A673 (cell line): Measurements from ENCODE around the gene FOXJ3. TPM values are rescaled to one million over a fixed set of nuclear protein-coding genes. Genes with fewer than 3 reads are reported as not detected.

Source experiments
- BruUV-seq: library from RNA; stranded (reverse); fragments of 400-500 nt; replicated peaks from 2 replicates; lab custom pipeline; 2021; lab: Mats Ljungman, UMichigan
- CTCF ChIA-PET: fragments of 300-600 bp; sonication (Branson Sonifier 250); formaldehyde crosslinking; loops from one replicate; lab custom pipeline; 2022; ENCODE audit warnings: antibody characterized with exemption; lab: Charles Lee
- POLR2A ChIA-PET: fragments of 300-600 bp; sonication (Branson Sonifier 250); formaldehyde crosslinking; loops from one replicate; lab custom pipeline; 2022; ENCODE audit warnings: antibody characterized with exemption; ENCODE audit not compliant: low non-redundant PET; lab: Charles Lee
- DNase-seq: peaks from one replicate; pipeline ENCODE4 v3.0.0-alpha.2; 2015; ENCODE audit warnings: low spot score
- H3K27ac ChIP-seq: fragments of 200-600 bp; sonication (generic); 2 replicates; pipeline ENCODE4 v1.5.1; 2016; ENCODE audit warnings: mixed run types, low read depth, mild to moderate bottlenecking, mixed read lengths, antibody characterized with exemption, low read length; ENCODE audit not compliant: poor library complexity, severe bottlenecking
- H3K27me3 ChIP-seq: fragments of 200-600 bp; sonication (generic); replicated peaks from 2 replicates; pipeline ENCODE4 v1.6.1; 2017; ENCODE audit warnings: mixed run types, low read depth, mild to moderate bottlenecking, mixed read lengths, antibody characterized with exemption, low read length; ENCODE audit not compliant: insufficient read depth, poor library complexity
- H3K36me3 ChIP-seq: fragments of 200-600 bp; sonication (generic); 2 replicates; pipeline ENCODE4 v1.6.1; 2016; ENCODE audit warnings: mixed run types, mild to moderate bottlenecking, mixed read lengths, antibody characterized with exemption, low read length; ENCODE audit not compliant: insufficient read depth, poor library complexity, severe bottlenecking
- H3K4me1 ChIP-seq: fragments of 200-600 bp; sonication (generic); 2 replicates; pipeline ENCODE4 v1.6.1; 2017; ENCODE audit warnings: mixed run types, mild to moderate bottlenecking, mixed read lengths, antibody characterized with exemption, low read length; ENCODE audit not compliant: insufficient read depth, poor library complexity, severe bottlenecking
- H3K4me3 ChIP-seq: fragments of 200-600 bp; sonication (generic); 2 replicates; pipeline ENCODE4 v1.5.1; 2016; ENCODE audit warnings: low read depth, mixed run types, mild to moderate bottlenecking, mixed read lengths, low read length; ENCODE audit not compliant: poor library complexity, severe bottlenecking
- H3K9me3 ChIP-seq: fragments of 200-600 bp; sonication (generic); 2 replicates; pipeline ENCODE4 v1.6.1; 2016; ENCODE audit warnings: mixed run types, low read depth, mild to moderate bottlenecking, mixed read lengths, antibody characterized with exemption, low read length; ENCODE audit not compliant: poor library complexity, severe bottlenecking
- EZH2 ChIP-seq: fragments of 200-600 bp; sonication (generic); IDR thresholded peaks from 2 replicates; pipeline ENCODE4 v1.6.1; 2017; ENCODE audit warnings: borderline replicate concordance, low read depth, mild to moderate bottlenecking, mixed read lengths, antibody characterized with exemption, low read length; ENCODE audit not compliant: poor library complexity, severe bottlenecking
- intact Hi-C: fragments of 100-400 bp; cut with micrococcal nuclease; formaldehyde crosslinking; loops from one replicate; pipeline ENCODE4 v1.10.0; 2022; ENCODE audit not compliant: unreplicated experiment
- total RNA-seq: library from RNA; stranded (reverse); gene quantifications from 2 replicates; pipeline ENCODE4 v1.2.3, GENCODE V29; 2021
- TF ChIP-seq, protein P1 (sequence below): fragments of 300-800, 200-600 bp; sonication (generic); conservative IDR thresholded peaks from 2 replicates; pipeline ENCODE4 v1.5.1; 2017; ENCODE audit warnings: low read depth, mild to moderate bottlenecking, antibody characterized with exemption, low read length, moderate library complexity, mixed read lengths

FOXJ3 gene
- total RNA-seq, 1 experiment from 2014 or later = 57.9 TPM

DNA sequence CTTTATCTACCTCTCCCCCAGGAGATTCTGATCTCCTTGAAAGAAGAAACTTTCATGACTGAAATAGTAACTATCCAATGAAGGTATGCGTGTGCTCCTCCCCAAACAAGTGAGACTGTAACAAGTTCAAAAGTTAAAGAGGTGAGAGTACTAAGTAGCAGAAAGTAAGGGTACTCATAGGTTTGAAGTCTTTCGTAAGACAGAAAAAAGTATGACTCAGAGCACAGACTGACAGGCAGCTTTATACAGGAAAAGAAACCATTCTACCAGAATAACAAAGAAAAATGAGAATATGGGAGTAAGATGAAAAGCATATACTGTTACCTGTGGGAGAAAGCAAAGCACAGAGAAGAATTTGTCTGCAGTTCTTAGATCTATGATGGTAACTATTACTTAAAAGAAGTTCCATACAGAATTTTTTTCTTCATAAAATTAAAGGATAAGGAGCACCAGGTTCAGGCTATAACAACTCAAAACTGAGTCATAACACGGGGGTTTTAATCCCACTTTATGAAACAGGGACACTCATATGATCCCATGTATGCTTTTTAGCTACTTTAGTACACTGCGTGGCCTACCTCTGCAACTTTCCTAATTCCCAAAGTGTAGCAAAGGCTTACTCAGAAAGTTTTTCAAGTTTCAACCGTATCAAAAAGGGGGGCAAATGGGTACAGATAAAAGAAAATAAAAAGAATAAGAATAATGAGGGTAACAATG lies 52.0 kb downstream of the FOXJ3 start:
- ChIA-PET POLR2A (no interaction called here), CTCF (no interaction called here)
- intact Hi-C loops = no loop called here
- H3K9me3 ChIP-seq = no peaks in the 10 kb centered on the region
- peaks cover 13% of the 10 kb centered on the region for H3K4me1 ChIP-seq
- no peaks in the 10 kb centered on the region for H3K27me3 ChIP-seq
- no peak for DNase-seq
- BruUV-seq = no TSS peak
- H3K4me3 ChIP-seq = no peak overlapping the region
- no peak overlapping the region for H3K27ac ChIP-seq
- peaks cover 3% of the 10 kb centered on the region for H3K36me3 ChIP-seq
- no peak for TF ChIP-seq EZH2
- TF ChIP-seq, protein P1, sequence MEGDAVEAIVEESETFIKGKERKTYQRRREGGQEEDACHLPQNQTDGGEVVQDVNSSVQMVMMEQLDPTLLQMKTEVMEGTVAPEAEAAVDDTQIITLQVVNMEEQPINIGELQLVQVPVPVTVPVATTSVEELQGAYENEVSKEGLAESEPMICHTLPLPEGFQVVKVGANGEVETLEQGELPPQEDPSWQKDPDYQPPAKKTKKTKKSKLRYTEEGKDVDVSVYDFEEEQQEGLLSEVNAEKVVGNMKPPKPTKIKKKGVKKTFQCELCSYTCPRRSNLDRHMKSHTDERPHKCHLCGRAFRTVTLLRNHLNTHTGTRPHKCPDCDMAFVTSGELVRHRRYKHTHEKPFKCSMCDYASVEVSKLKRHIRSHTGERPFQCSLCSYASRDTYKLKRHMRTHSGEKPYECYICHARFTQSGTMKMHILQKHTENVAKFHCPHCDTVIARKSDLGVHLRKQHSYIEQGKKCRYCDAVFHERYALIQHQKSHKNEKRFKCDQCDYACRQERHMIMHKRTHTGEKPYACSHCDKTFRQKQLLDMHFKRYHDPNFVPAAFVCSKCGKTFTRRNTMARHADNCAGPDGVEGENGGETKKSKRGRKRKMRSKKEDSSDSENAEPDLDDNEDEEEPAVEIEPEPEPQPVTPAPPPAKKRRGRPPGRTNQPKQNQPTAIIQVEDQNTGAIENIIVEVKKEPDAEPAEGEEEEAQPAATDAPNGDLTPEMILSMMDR = no peak

DNA sequence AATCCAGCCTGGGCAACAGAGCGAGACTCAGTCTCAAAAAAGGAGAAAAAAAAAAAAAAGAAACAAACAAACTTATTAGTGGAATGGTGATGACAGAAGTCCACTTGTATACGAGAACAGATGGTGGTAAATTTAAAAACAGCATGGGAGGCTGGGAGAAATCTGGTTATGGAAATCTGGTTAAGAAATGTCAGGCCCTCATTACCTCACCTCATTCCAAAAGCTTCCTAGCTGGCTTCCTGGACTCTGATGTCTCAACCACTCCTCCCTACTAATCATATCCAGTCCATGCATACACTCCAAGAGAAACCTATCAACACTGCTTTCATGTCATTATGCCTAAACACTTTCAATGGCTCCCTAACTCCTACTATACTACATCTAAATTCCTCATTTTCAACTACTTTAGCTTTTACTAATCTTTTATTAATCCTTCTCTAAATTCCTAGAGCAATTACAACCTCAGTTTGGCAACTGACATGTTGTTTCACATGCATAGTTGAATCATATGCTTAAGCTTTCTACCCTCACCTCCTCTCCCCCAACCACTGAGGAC lies 52.9 kb downstream of the FOXJ3 start:
- Histone ChIP-seq H3K4me3 (no peak overlapping the region), H3K27me3 (no peaks in the 10 kb centered on the region), H3K9me3 (no peaks in the 10 kb centered on the region), H3K4me1 (peaks cover 13% of the 10 kb centered on the region), H3K36me3 (peaks cover 3% of the 10 kb centered on the region), H3K27ac (no peak overlapping the region)
- TF ChIP-seq, protein P1 = no peak
- TF ChIP-seq EZH2 = no peak
- peak; percentile 3 for DNase-seq
- no TSS peak for BruUV-seq
- POLR2A ChIA-PET = no interaction called here
- CTCF ChIA-PET = interaction anchor here (0.6 kb wide), 1 partner anchor 564 kb away, joined by 3 read pairs; no protein-coding TSS in a partner anchor
- intact Hi-C loops = no loop called here

DNA sequence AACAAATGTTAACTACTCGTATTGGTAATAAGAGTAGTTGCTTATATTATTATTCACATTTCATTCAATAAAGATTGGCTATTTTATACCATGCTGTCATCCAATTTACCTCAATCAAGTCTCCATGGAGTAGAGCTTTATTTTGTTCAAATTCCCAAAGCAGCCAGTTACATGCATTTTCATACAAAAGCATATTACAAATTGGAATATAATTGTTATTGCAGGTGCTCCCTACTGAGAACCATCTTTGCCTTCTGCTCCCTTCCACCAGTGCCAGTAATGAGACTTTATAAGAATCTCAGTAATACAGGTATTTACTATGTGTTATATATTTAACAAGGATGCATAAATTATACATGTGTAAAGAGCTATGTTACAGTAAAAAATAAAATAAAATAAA lies 54.2 kb downstream of the FOXJ3 start:
- POLR2A ChIA-PET = interaction anchor here (0.7 kb wide), 1 partner anchor 38 kb away, joined by 3 read pairs; no protein-coding TSS in a partner anchor
- H3K36me3 ChIP-seq = peaks cover 3% of the 10 kb centered on the region
- H3K27me3 ChIP-seq = no peaks in the 10 kb centered on the region
- intact Hi-C loops = no loop called here
- CTCF ChIA-PET = no interaction called here
- no TSS peak for BruUV-seq
- peaks cover 13% of the 10 kb centered on the region for H3K4me1 ChIP-seq
- H3K27ac ChIP-seq = no peak overlapping the region
- no peak overlapping the region for H3K4me3 ChIP-seq
- DNase-seq = no peak
- H3K9me3 ChIP-seq = no peaks in the 10 kb centered on the region
- TF ChIP-seq EZH2 = no peak
- TF ChIP-seq, protein P1 = no peak
